DOHH2 (cell line): Measurements from ENCODE around the gene CRNKL1.

Experiments used
- CTCF ChIP-seq: fragments of 200-600 bp; sonication (generic); IDR thresholded peaks from one replicate; pipeline ENCODE4 v1.5.1; 2014; ENCODE audit warnings: antibody characterized with exemption, mild to moderate bottlenecking, low read depth, low read length; ENCODE audit not compliant: poor library complexity, severe bottlenecking
- EZH2phosphoT487 ChIP-seq: fragments of 200-600 bp; sonication (generic); IDR thresholded peaks from 2 replicates; pipeline ENCODE4 v1.6.1; 2017; ENCODE audit warnings: borderline replicate concordance, mild to moderate bottlenecking, antibody characterized with exemption, low read length, moderate library complexity, mixed read lengths

DNA sequence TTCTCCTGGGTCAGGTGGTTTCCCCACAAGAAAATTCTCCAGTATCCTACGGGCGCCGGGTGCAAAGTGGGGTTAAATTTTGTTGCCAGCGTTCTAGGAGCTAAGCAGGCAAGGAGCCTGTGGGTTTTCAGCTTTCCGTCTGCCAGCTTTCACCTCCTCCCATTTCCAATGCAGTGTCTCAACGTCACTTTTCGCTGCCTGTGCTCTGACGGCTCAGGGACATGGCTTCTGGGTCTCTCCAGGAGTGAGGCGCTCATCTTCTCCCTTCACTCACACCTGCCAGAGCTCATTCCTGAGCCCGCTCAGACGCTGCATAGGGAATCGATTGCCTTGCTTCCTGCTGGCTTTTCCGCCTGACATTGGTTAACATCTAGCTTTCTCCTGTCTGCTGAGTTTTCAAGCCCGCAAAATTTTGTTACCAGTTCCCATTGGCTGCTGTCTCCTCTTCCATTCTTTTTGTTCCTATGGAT lies 42.4 kb downstream of the CRNKL1 start:
- TF ChIP-seq CTCF (no peak), EZH2phosphoT487 (no peak)
